Subcutaneous adipose tissue (tissue), 4 donors: ENCODE measurements around the gene TSPAN7. TPM values are rescaled to one million over a fixed set of nuclear protein-coding genes. Genes with fewer than 3 reads are reported as not detected.

Experiments
- total RNA-seq, 4 donors: library from RNA; depleted of rRNA; stranded (reverse); fragments of >200 nt; gene quantifications; one replicate each; pipeline ENCODE4 v1.1.0, GENCODE V29; 2016
- TF ChIP-seq, protein P1 (sequence below): fragments of 450-650 bp; IDR thresholded peaks from one replicate; pipeline ENCODE4 v1.5.1; 2016; ENCODE audit warnings: low read depth, mild to moderate bottlenecking, control low read depth, antibody characterized with exemption, moderate library complexity

Gene TSPAN7, protein sequence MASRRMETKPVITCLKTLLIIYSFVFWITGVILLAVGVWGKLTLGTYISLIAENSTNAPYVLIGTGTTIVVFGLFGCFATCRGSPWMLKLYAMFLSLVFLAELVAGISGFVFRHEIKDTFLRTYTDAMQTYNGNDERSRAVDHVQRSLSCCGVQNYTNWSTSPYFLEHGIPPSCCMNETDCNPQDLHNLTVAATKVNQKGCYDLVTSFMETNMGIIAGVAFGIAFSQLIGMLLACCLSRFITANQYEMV
- 10 to 100 TPM; 13.4 to 47.6 (median 41.5) TPM for total RNA-seq

DNA sequence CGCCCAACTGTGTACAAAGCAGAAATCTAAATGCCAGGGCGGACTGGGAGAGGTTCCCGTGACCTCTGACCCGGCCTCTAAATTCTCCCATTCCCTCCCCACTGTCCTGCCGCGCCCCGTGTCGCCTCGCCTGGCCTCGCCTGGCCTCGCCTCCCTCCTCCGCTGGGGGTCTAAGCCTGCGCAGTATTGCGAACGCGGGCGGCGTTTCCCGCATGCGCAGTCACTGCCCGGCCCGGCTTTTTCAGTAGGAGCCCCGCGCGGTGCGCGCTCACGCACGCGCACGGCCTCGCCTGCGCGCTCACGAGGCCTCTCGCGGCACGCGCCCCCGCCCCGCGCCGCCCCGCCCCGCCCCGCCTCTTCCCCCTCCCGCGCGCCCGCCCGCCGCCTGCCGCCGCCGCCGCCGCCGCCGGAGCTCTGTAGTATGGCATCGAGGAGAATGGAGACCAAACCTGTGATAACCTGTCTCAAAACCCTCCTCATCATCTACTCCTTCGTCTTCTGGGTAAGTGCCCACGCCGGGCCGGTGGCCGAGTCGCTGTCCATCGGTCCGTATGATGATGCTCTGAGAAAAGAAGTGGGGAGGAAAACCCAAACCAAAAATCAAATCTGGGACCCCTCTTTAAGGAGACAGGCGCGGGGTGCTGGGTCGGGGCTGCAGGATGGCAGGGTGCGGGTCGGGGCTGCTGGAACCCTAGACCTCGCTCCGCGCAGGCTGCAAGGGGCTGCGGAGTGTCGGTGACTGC is at the start of gene TSPAN7:
TSPAN7 (plus strand) TSS at position 417 of the 743 bp plus-strand sequence; CDS start at position 422, 5 bp downstream.
- TF ChIP-seq, protein P1, sequence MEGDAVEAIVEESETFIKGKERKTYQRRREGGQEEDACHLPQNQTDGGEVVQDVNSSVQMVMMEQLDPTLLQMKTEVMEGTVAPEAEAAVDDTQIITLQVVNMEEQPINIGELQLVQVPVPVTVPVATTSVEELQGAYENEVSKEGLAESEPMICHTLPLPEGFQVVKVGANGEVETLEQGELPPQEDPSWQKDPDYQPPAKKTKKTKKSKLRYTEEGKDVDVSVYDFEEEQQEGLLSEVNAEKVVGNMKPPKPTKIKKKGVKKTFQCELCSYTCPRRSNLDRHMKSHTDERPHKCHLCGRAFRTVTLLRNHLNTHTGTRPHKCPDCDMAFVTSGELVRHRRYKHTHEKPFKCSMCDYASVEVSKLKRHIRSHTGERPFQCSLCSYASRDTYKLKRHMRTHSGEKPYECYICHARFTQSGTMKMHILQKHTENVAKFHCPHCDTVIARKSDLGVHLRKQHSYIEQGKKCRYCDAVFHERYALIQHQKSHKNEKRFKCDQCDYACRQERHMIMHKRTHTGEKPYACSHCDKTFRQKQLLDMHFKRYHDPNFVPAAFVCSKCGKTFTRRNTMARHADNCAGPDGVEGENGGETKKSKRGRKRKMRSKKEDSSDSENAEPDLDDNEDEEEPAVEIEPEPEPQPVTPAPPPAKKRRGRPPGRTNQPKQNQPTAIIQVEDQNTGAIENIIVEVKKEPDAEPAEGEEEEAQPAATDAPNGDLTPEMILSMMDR, result no peak

DNA sequence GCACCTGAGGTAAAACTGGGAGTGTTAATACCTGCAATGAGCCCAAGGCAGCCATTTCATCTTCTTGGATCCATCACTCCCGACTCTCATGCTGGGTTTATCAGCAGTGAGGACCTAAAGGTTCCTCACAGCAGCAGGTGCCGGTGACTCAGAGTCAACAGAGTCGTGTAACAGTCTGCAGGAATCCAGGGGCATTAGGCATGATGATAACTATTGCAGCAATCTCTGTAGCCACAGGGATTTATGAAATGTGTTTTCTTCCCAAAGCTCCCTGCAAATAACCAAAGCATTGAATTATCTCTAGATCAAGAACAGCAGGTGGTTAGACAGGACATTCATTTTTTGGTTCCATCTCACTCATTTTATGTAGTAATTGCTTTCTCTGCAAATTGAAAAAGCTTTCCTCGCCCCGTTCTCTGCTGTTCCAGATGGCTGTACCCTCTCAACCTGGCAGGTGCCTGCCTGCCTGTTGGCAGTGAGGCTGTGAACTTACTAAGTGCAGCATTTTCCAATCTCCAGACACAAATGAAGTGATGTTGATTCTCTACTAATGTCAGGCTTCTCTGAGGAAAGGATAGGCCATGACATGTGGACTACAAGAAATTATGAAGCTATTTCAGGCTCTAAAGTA is 48.1 kb upstream of the TSPAN7 start:
- TF ChIP-seq, protein P1, result no peak

DNA sequence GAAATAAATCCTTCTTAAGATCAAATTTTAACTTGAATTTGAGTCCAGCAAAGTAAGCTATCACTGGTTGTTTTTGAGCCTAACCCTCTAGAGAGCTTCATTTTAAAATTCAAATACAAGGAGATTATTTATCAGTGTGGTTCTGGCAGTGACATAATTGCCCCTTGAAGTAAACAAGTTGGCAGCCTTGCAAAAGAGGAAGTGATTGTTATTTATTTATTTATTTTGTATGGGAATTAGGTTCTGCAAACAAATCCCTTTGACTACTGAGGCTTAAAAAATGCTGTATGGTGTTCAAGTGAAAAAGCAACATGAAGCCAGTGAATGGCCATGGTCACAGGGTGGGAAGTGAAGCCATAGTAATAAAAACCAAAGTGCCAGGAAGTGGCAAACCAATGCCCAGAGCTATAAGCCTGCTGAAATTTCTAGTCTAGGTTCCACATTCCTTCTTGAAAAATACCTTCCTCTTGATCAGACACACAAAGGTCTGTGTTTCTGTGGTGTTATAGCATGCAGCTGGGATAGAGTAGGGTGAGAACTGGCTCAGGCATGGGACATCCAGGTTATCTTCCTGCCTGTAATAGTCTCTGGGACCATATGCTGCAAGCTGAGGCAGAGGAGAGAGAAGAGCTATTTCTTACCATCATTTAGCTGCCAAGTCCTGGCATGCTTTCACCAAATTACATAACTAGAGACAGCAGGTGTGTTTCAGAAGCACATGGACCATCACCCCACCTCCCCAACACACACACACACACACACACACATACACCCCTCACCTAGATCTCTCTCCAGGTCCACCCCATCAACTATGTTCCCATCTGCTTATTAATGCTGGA is 47.1 kb upstream of the TSPAN7 start:
- TF ChIP-seq, protein P1, result no peak

DNA sequence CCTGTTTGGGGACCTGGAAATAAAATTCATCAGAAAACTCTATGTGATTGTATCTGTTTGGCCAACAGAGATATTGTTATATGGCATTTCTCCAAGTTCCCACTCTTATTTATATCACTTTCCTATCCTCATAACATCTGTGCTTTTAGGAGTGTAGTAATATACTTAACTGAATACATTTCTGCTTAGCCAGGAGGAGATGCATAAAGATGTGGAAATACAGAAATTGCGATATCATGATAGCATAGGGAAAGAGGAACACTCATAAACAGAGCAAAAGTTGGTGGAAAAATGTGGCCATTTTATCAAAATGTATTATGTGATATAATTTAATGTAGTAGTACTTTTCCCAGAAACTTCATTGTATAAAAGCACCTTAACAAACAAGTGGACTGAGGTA is 46.1 kb upstream of the TSPAN7 start:
- TF ChIP-seq, protein P1, result no peak

DNA sequence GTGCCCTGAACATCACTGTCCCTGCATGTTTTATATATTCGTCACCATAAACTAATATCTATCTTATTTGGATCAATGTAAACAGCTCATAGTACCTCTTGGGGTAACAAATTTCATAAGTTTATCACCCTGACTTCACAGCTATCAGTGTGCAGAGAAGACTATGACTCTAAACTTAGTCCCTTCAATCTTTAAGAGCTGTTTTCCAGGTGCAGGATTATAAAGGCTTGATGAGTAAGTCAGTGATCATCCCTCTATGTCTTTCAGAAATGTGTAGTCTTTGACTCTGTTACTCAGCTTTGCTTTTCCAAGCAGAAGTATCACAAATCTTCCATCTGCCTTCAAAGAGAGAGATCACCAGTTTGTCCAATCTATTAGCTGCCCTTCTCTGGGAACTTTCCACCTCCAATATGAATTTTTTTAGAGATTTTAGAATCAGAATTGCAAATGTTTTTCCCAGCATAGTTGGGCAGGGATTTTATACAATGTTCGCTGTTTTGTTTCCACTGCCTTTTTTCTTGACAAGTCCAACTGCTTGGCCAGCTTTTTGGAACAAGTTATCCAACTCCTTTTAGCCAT is 45.1 kb upstream of the TSPAN7 start:
- TF ChIP-seq, protein P1, result no peak

DNA sequence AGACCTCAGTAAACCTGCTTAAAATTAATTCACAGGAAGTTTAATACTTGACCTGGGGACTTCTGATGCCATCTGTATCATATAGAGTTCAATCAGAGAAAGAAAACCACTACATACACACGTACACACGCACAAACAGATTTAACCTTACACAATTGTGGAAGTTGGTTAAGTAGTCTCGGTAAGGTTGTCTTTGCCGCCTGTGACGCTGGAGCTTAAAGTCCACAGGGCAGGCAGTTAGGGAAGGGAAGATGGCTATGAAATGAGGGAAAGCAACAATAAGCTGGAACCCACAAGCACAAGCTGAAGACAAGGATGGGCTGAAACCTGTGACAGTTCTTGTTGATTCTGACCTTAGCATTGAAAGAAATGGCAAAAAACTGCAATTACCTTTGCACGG is 41.7 kb upstream of the TSPAN7 start:
- TF ChIP-seq, protein P1, result no peak
